Measurements from ENCODE around the gene UBQLNL. TPM values are rescaled to one million over a fixed set of nuclear protein-coding genes. Genes with fewer than 3 reads are reported as not detected.

Gene UBQLNL
- total and polyA plus RNA-seq, 2 of the 4 experiments (the other 2 are of a cell fraction), result 0.18 to 0.48 TPM

GRCh38 chr11:5546457-5546856, 30.0 kb upstream of the UBQLNL start:
- no peak overlapping the region for H2BK15ac ChIP-seq (ENCODE audit: low read depth, low read length)
- no TSS peak for BruUV-seq (replicated peaks)
- H3K56ac ChIP-seq (ENCODE audit: extremely low read depth, insufficient read depth, low read length), result no peak overlapping the region
- ChIA-PET CTCF (no interaction called here), POLR2A (ENCODE audit: unreplicated experiment) (no interaction called here)
- no peak overlapping the region for H3K4ac ChIP-seq (ENCODE audit: low read depth, low read length)
- H3K14ac ChIP-seq (replicated peaks; ENCODE audit: low read depth, low read length), result no peak overlapping the region
- H3K9me1 ChIP-seq (ENCODE audit: insufficient read depth, low read length), result no peaks in the 10 kb centered on the region
- no peak overlapping the region for H3K4me3 ChIP-seq (ENCODE audit: insufficient read depth, low read depth, low read length)
- no peaks in the 10 kb centered on the region for H3K27me3 ChIP-seq (ENCODE audit: control insufficient read depth, insufficient read depth, low read length)
- no peak overlapping the region for H2BK5ac ChIP-seq (ENCODE audit: low read depth, low read length, poor library complexity, severe bottlenecking)
- no peaks in the 10 kb centered on the region for H4K20me1 ChIP-seq (ENCODE audit: insufficient read depth, low read length)
- dilution Hi-C loops (cut with HindIII; ENCODE audit: low sequenced_read_pairs, unreplicated experiment) (no loop called here), intact Hi-C loops (cut with micrococcal nuclease) (no loop called here), in situ Hi-C loops (cut with MboI; ENCODE audit: low sequenced_read_pairs) (no loop called here)
- H2BK120ac ChIP-seq (ENCODE audit: low read depth, low read length), result no peak overlapping the region
- no peak overlapping the region for H4K8ac ChIP-seq (ENCODE audit: low read depth in 2 of 2, low read length in 2 of 2)
- TF ChIP-seq POLR2A (IDR thresholded peaks at IDR 0.05; ENCODE audit: low read depth, low read length) (no peak), CEBPB (IDR thresholded peaks at IDR 0.05; ENCODE audit: low read depth, low read length) (peak; percentile 49)
- H2AK5ac ChIP-seq (ENCODE audit: low read depth, low read length), result no peak overlapping the region
- H3K4me2 ChIP-seq (ENCODE audit: low read depth, low read length), result no peak overlapping the region
- H3K9me3 ChIP-seq (ENCODE audit: control insufficient read depth, insufficient read depth, low read length), result no peaks in the 10 kb centered on the region
- H2AK9ac ChIP-seq (replicated peaks; ENCODE audit: low read depth, low read length, poor library complexity), result no peak overlapping the region
- peak; percentile 88 for DNase-seq
- no peaks in the 10 kb centered on the region for H3K79me1 ChIP-seq (ENCODE audit: low read depth in 1 of 2, low read length in 2 of 2)
- H3K4me1 ChIP-seq (ENCODE audit: control insufficient read depth, insufficient read depth, low read length), result no peaks in the 10 kb centered on the region
- 22% methylated on average over 1 of the region's 3 CpGs; no CpG with 5 or more reads in 1 of the 2 experiments for WGBS, 2 experiments (ENCODE audit: extremely low coverage in 2 of 2, insufficient read length in 1 of 2)
- no peak overlapping the region for H2BK20ac ChIP-seq (ENCODE audit: low read depth, low read length)
- H4K91ac ChIP-seq (ENCODE audit: insufficient read depth, low read depth, low read length), result no peak overlapping the region
- H4K5ac ChIP-seq (ENCODE audit: low read depth, low read length), result no peak overlapping the region
- no peak overlapping the region for H2AFZ ChIP-seq (replicated peaks; ENCODE audit: low read length, poor library complexity)
- H3K9ac ChIP-seq (ENCODE audit: low read depth, low read length), result no peak overlapping the region
- no peak overlapping the region for H3K18ac ChIP-seq (ENCODE audit: low read depth, low read length)
- H3K36me3 ChIP-seq (ENCODE audit: control insufficient read depth, insufficient read depth, low read length), result no peaks in the 10 kb centered on the region
- no peak overlapping the region for H3K27ac ChIP-seq (ENCODE audit: insufficient read depth, low read length)
- ATAC-seq (ENCODE audit: low read depth), result peak; percentile 70
- H3K23ac ChIP-seq (ENCODE audit: low read depth, low read length), result no peak overlapping the region

Measured in IMR-90 (cell line).